H1 (cell line): ENCODE results near the gene CRCP. TPM values are rescaled to one million over a fixed set of nuclear protein-coding genes. Genes with fewer than 3 reads are reported as not detected.

Experiments
- CTCF ChIA-PET: fragments of 300-600 bp; sonication (Branson Sonifier 250); formaldehyde crosslinking; loops from one replicate; lab custom pipeline; 2021; ENCODE audit not compliant: partially characterized antibody; lab: Charles Lee
- POLR2A ChIA-PET: fragments of 300-600 bp; sonication (Branson Sonifier 250); formaldehyde crosslinking; loops from one replicate; lab custom pipeline; 2021; ENCODE audit warnings: inconsistent platforms; ENCODE audit not compliant: partially characterized antibody; lab: Charles Lee
- DNase-seq, 2 experiments: peaks; one replicate each; pipeline versions ENCODE4 v3.0.0 to v3.0.0-alpha.2; 2010 to 2022; ENCODE audit warnings: low spot score in 2 of 2, low read depth in 1 of 2, mixed read lengths in 1 of 2
- FAIRE-seq: peaks from 2 replicates; lab custom pipeline; 2011; peaks lifted over from hg19 to GRCh38; lab: Jason Lieb, UNC
- H2AFZ ChIP-seq: 2 replicates; pipeline ENCODE4 v1.8.1; 2012; ENCODE audit warnings: low read length, inconsistent platforms
- H2AK5ac ChIP-seq: 2 replicates; pipeline ENCODE4 v1.6.1; 2013; ENCODE audit warnings: low read depth, low read length
- H2BK120ac ChIP-seq: replicated peaks from 2 replicates; pipeline ENCODE3; 2013; ENCODE audit warnings: low read depth, low read length, inconsistent platforms
- H2BK12ac ChIP-seq: 2 replicates; pipeline ENCODE4 v1.6.1; 2013; ENCODE audit warnings: low read depth, low read length
- H2BK15ac ChIP-seq: 2 replicates; pipeline ENCODE4 v1.6.1; 2013; ENCODE audit warnings: low read length
- H2BK20ac ChIP-seq: 2 replicates; pipeline ENCODE4 v1.6.1; 2013; ENCODE audit warnings: low read length
- H2BK5ac ChIP-seq: 2 replicates; pipeline ENCODE4 v1.6.1; 2013; ENCODE audit warnings: low read depth, low read length
- H3K14ac ChIP-seq: 2 replicates; pipeline ENCODE4 v1.6.1; 2013; ENCODE audit warnings: inconsistent platforms; ENCODE audit not compliant: insufficient read length
- H3K18ac ChIP-seq: 2 replicates; pipeline ENCODE4 v1.6.1; 2013; ENCODE audit warnings: low read length; ENCODE audit errors: extremely low read depth
- H3K23ac ChIP-seq: 2 replicates; pipeline ENCODE4 v1.6.1; 2013; ENCODE audit warnings: inconsistent platforms; ENCODE audit not compliant: insufficient read length
- H3K23me2 ChIP-seq: 2 replicates; pipeline ENCODE4 v1.6.1; 2013; ENCODE audit warnings: low read depth, low read length
- H3K27ac ChIP-seq: 2 replicates; pipeline ENCODE4 v1.6.1; 2011; ENCODE audit warnings: low read depth, low read length, inconsistent platforms
- H3K27me3 ChIP-seq, 4 experiments: replicated peaks in 1 of 4; 1 replicate in 1 of 4; 2 replicates in 3 of 4; pipeline versions ENCODE4 v1.6.1 to v1.8.1; 2011 to 2013; ENCODE audit warnings: low read length in 3 of 4, mild to moderate bottlenecking in 3 of 4, inconsistent platforms in 2 of 4, mixed read lengths in 2 of 4, moderate library complexity in 1 of 4; ENCODE audit not compliant: control insufficient read depth in 3 of 4, insufficient read depth in 3 of 4; ENCODE audit errors: extremely low read depth in 1 of 4
- H3K36me3 ChIP-seq, 4 experiments: 2 replicates each; pipeline versions ENCODE4 v1.6.1 to v1.8.1; 2011 to 2013; ENCODE audit warnings: mild to moderate bottlenecking in 4 of 4, low read length in 3 of 4, moderate library complexity in 2 of 4, control low read depth in 1 of 4, inconsistent platforms in 1 of 4; ENCODE audit not compliant: insufficient read depth in 4 of 4, control insufficient read depth in 2 of 4
- H3K4ac ChIP-seq: replicated peaks from 2 replicates; pipeline ENCODE3; 2013; ENCODE audit warnings: low read length, low read depth, mixed read lengths, inconsistent platforms; ENCODE audit not compliant: insufficient read length
- H3K4me1 ChIP-seq, 4 experiments: replicated peaks in 1 of 4; 1 replicate in 1 of 4; 2 replicates in 3 of 4; pipeline versions ENCODE4 v1.6.1 to v1.8.1; 2011 to 2013; ENCODE audit warnings: low read length in 3 of 4, inconsistent platforms in 2 of 4, mixed read lengths in 1 of 4; ENCODE audit not compliant: insufficient read depth in 4 of 4, control insufficient read depth in 3 of 4
- H3K4me2 ChIP-seq, 2 experiments: 2 replicates each; pipeline versions ENCODE4 v1.6.1 to v1.8.1; 2011 to 2013; ENCODE audit warnings: low read depth in 2 of 2, low read length in 2 of 2, control low read depth in 1 of 2, inconsistent platforms in 1 of 2, mild to moderate bottlenecking in 1 of 2; ENCODE audit not compliant: insufficient read depth in 1 of 2
- H3K4me3 ChIP-seq, 4 experiments: fragments of 200-600, 300-600 bp in 1 of 4; sonication (generic), shearing (Covaris generic), sonication (Bioruptor Twin) in 1 of 4; 2 replicates each; pipeline versions ENCODE4 v1.5.1 to v1.8.1; 2011 to 2016; ENCODE audit warnings: low read length in 4 of 4, low read depth in 3 of 4, control low read depth in 2 of 4, inconsistent platforms in 2 of 4, mild to moderate bottlenecking in 2 of 4, mixed read lengths in 1 of 4, moderate library complexity in 1 of 4; ENCODE audit not compliant: insufficient read depth in 2 of 4; ENCODE audit errors: extremely low read depth in 1 of 4
- H3K56ac ChIP-seq: replicated peaks from 2 replicates; pipeline ENCODE3; 2013; ENCODE audit warnings: low read depth, mild to moderate bottlenecking, mixed read lengths, low read length, inconsistent platforms; ENCODE audit not compliant: insufficient read length
- H3K79me1 ChIP-seq: 2 replicates; pipeline ENCODE4 v1.6.1; 2013; ENCODE audit warnings: low read depth, low read length, control low read depth
- H3K79me2 ChIP-seq, 2 experiments: 2 replicates each; pipeline versions ENCODE4 v1.6.1 to v1.8.1; 2012 to 2013; ENCODE audit warnings: low read length in 2 of 2, mild to moderate bottlenecking in 2 of 2, inconsistent platforms in 1 of 2; ENCODE audit not compliant: insufficient read depth in 2 of 2, control insufficient read depth in 1 of 2
- H3K9ac ChIP-seq, 4 experiments: replicated peaks in 1 of 4; 1 replicate in 1 of 4; 2 replicates in 3 of 4; pipeline versions ENCODE4 v1.6.1 to v1.8.1; 2011 to 2013; ENCODE audit warnings: low read depth in 3 of 4, low read length in 3 of 4, control low read depth in 2 of 4, mild to moderate bottlenecking in 2 of 4, moderate library complexity in 2 of 4, inconsistent platforms in 1 of 4; ENCODE audit errors: extremely low read depth in 1 of 4
- H3K9me3 ChIP-seq, 2 experiments: 2 replicates each; pipeline versions ENCODE4 v1.6.1 to v1.8.1; 2012 to 2013; ENCODE audit warnings: mild to moderate bottlenecking in 2 of 2, moderate library complexity in 2 of 2, control low read depth in 1 of 2, inconsistent platforms in 1 of 2, low read depth in 1 of 2, low read length in 1 of 2, mixed read lengths in 1 of 2; ENCODE audit not compliant: insufficient read depth in 2 of 2
- H4K20me1 ChIP-seq, 2 experiments: replicated peaks in 1 of 2; 2 replicates each; pipeline versions ENCODE3 to v1.8.1; 2011 to 2013; ENCODE audit warnings: inconsistent platforms in 2 of 2, low read length in 2 of 2, mild to moderate bottlenecking in 1 of 2; ENCODE audit not compliant: insufficient read depth in 2 of 2, control insufficient read depth in 1 of 2
- H4K5ac ChIP-seq: 2 replicates; pipeline ENCODE4 v1.6.1; 2013; ENCODE audit warnings: low read length, low read depth, mixed read lengths, inconsistent platforms; ENCODE audit not compliant: insufficient read length
- H4K8ac ChIP-seq: 2 replicates; pipeline ENCODE4 v1.8.0; 2013; ENCODE audit warnings: mild to moderate bottlenecking, moderate library complexity, low read length, inconsistent platforms; ENCODE audit not compliant: insufficient read depth; ENCODE audit errors: extremely low read depth
- H4K91ac ChIP-seq: replicated peaks from 2 replicates; pipeline ENCODE3; 2013; ENCODE audit warnings: low read length, mixed read lengths, inconsistent platforms; ENCODE audit not compliant: insufficient read length
- BCL11A ChIP-seq, 2 experiments: IDR thresholded peaks; one replicate each; pipeline ENCODE4 v1.6.1; 2011; ENCODE audit warnings: low read depth in 2 of 2, low read length in 2 of 2, mild to moderate bottlenecking in 2 of 2
- CHD1 ChIP-seq: IDR thresholded peaks from 2 replicates; pipeline ENCODE4 v1.6.1; 2012; ENCODE audit warnings: low read depth, low read length, improper control_type of control experiment
- CTBP2 ChIP-seq: IDR thresholded peaks from 2 replicates; pipeline ENCODE4 v1.7.0; 2011; ENCODE audit warnings: borderline replicate concordance, mild to moderate bottlenecking, moderate library complexity, mixed read lengths, low read length; ENCODE audit not compliant: insufficient read depth, insufficient read length
- EZH2 ChIP-seq: fragments of 200-600 bp; sonication (generic); IDR thresholded peaks from 2 replicates; pipeline ENCODE4 v1.7.1; 2012; ENCODE audit warnings: low read depth, mild to moderate bottlenecking, moderate library complexity, low read length, inconsistent platforms; ENCODE audit not compliant: severe bottlenecking
- KDM5A ChIP-seq: fragments of 200-600 bp; IDR thresholded peaks from 2 replicates; pipeline ENCODE4 v1.7.1; 2012; ENCODE audit warnings: mild to moderate bottlenecking, low read length, inconsistent platforms, mixed read lengths
- POLR2AphosphoS5 ChIP-seq: IDR thresholded peaks from 2 replicates; pipeline ENCODE4 v1.6.1; 2011; ENCODE audit warnings: low read depth, low read length
- RAD21 ChIP-seq, 2 experiments: IDR thresholded peaks in 1 of 2; conservative IDR thresholded peaks in 1 of 2; 2 replicates each; pipeline ENCODE4 v1.6.1; 2011; ENCODE audit warnings: low read depth in 2 of 2, low read length in 2 of 2, improper control_type of control experiment in 1 of 2, inconsistent platforms in 1 of 2, mild to moderate bottlenecking in 1 of 2, moderate library complexity in 1 of 2
- TCF12 ChIP-seq: IDR thresholded peaks from 2 replicates; pipeline ENCODE4 v1.6.1; 2011; ENCODE audit warnings: low read depth, mild to moderate bottlenecking, low read length
- WGBS, 2 experiments: shearing (Covaris generic) in 1 of 2; methylation state at CpG; one replicate each; pipeline versions ENCODE4 v1.1.6 to v1.1.7; 2013 to 2015; ENCODE audit warnings: low lambda C conversion rate in 2 of 2, mixed read lengths in 2 of 2, inconsistent platforms in 1 of 2, low coverage in 1 of 2, missing lambda C conversion rate in 1 of 2; ENCODE audit not compliant: insufficient replicate concordance in 2 of 2, insufficient coverage in 1 of 2, insufficient read length in 1 of 2; ENCODE audit errors: extremely low coverage in 1 of 2, missing lambda C conversion rate in 1 of 2; 5-methylcytosine and 5-hydroxymethylcytosine counted together
- polyA plus RNA-seq, 7 experiments: library from polyadenylated mRNA; depleted of rRNA in 3 of 7; stranded (reverse) in 5 of 7; unstranded in 2 of 7; fragments of >200 nt in 5 of 7; fragments of 200-250 nt in 2 of 7; gene quantifications; 1 replicate in 5 of 7; 2 replicates in 1 of 7; 4 replicates in 1 of 7; pipeline versions ENCODE4 v1.2.1 to v1.2.3, GENCODE V29; 2011 to 2013; ENCODE audit warnings: missing spikeins in 2 of 7, mixed read lengths in 2 of 7
- total RNA-seq: library from RNA; stranded (reverse); fragmentation: NEBNext Ultra II Directional; extraction: Animal tissue kit (Norgen Biotek cat#: 25700); gene quantifications from 2 replicates; pipeline ENCODE4 v1.2.1, GENCODE V29; 2021

CRCP gene
- total and polyA plus RNA-seq, 2 of the 8 experiments (the other 6 are each of a cell fraction or from before 2014, with no cell fraction given): 15.0 to 29.3 TPM

DNA sequence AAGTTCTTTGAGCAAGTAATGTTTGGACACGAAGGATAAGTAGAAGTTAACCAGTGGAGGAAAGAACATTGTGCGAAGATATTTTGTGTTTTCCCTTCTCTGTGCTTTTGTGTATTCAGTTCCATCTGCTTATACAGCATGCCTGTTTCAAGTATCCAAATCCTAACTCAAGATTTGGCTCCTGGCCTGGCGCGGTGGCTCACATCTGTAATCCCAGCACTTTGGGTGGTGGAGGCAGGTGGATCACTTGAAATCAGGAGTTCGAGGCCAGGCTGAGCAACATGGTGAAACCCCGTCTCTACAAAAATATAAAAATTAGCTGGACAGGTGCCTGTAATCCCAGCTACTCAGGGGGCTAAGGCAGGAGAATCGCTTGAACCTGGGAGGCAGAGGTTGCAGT lies 49.7 kb downstream of the CRCP start:
- Histone ChIP-seq H4K91ac (no peak overlapping the region), H2AK5ac (no peak overlapping the region), H3K23ac (no peak overlapping the region), H3K36me3 (no peaks in the 10 kb centered on the region), H3K4ac (no peak overlapping the region), H3K79me1 (no peaks in the 10 kb centered on the region), H3K4me3 (no peak overlapping the region), H4K8ac (no peak overlapping the region), H2AFZ (no peak overlapping the region), H3K14ac (no peak overlapping the region), H2BK20ac (no peak overlapping the region), H3K23me2 (no peaks in the 10 kb centered on the region), H3K4me2 (no peak overlapping the region), H3K9me3 (no peaks in the 10 kb centered on the region), H2BK15ac (no peak overlapping the region), H2BK12ac (no peak overlapping the region), H2BK120ac (no peak overlapping the region), H4K20me1 (no peaks in the 10 kb centered on the region), H4K5ac (no peak overlapping the region), H3K79me2 (no peaks in the 10 kb centered on the region), H3K18ac (no peak overlapping the region), H3K27ac (no peak overlapping the region), H3K56ac (no peak overlapping the region), H3K4me1 (no peaks in the 10 kb centered on the region), H3K9ac (no peak overlapping the region), H2BK5ac (no peak overlapping the region), H3K27me3 (no peaks in the 10 kb centered on the region)
- ChIA-PET POLR2A (no interaction called here), CTCF (interaction anchor here (1.5 kb wide), 1 partner anchor 32 kb away, joined by 4 read pairs; no protein-coding TSS in a partner anchor)
- WGBS, 2 experiments: 91% methylated on average over 7 of the region's 7 CpGs; no CpG with 5 or more reads in 1 of the 2 experiments
- no peak for DNase-seq
- no peak for FAIRE-seq
- no peak for TF ChIP-seq POLR2AphosphoS5
- no peak for TF ChIP-seq CTBP2
- TF ChIP-seq BCL11A (IDR thresholded peaks at IDR 0.05; ENCODE audit: low read depth in 2 of 2, low read length in 2 of 2): no peak
- TF ChIP-seq CHD1: no peak
- no peak for TF ChIP-seq RAD21 (IDR thresholded peaks at IDR 0.05 in 1 of 2, conservative IDR thresholded peaks at IDR 0.05 in 1 of 2; ENCODE audit: low read depth in 2 of 2, low read length in 2 of 2)
- TF ChIP-seq KDM5A: no peak
- no peak for TF ChIP-seq TCF12
- no peak for TF ChIP-seq EZH2
